Dermis microvascular lymphatic vessel endothelial cell (primary cell): ENCODE measurements around the gene HCN1. TPM values are rescaled to one million over a fixed set of nuclear protein-coding genes. Genes with fewer than 3 reads are reported as not detected.
"Not testable (repeated sequence)": the region's sequence is repeated elsewhere in the genome, so short reads cannot be mapped to it uniquely, and the experiment has no call there.

ENCODE experiments used
- DNase-seq, 2 donors: peaks; one replicate each; pipeline versions ENCODE4 v3.0.0 to v3.0.0-alpha.2; 2010; ENCODE audit warnings: low read depth in 2 of 2
- total RNA-seq: library from RNA; depleted of rRNA; stranded (reverse); fragments of >200 nt; gene quantifications from 2 replicates; pipeline ENCODE4 v1.2.1, GENCODE V29; 2014

HCN1 gene
- total RNA-seq, 1 donor from 2014 or later, result not detected

GRCh38 chr5:45437752-45438151 is 258.4 kb downstream of the HCN1 start:
- no peak for DNase-seq

DNA sequence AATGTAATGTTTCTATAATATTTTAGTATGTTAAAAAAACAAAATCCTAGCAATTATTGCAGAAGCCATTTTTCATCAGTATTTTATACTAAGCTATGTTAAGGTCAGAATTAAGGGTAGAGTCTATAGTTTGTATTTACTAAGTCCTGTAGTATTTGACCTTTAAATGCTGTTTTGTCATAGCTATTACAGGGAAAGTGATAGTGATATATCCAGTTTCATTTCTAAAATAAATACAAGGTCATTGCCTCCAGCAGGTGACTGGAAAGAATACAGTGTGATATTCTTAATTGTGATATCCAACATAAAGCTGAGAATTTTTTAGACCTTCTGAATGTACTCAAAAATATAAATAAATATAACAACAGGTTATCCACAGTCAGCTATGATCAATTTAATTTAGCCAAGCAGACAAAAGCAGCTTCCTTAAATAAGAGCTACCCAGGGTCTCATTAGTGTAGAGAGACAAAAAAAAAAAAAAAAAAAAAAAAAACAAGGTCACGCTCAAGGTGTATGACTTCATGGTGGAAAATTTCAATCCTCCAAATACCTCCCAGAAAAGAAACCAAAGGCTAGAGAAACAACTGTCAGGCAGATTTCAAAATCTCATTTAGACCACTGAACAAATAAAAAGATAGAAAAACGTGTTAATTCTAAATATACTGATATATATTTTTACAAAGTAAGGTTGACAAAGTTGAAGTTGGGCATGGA is 278.7 kb downstream of the HCN1 start:
- no peak for DNase-seq

DNA sequence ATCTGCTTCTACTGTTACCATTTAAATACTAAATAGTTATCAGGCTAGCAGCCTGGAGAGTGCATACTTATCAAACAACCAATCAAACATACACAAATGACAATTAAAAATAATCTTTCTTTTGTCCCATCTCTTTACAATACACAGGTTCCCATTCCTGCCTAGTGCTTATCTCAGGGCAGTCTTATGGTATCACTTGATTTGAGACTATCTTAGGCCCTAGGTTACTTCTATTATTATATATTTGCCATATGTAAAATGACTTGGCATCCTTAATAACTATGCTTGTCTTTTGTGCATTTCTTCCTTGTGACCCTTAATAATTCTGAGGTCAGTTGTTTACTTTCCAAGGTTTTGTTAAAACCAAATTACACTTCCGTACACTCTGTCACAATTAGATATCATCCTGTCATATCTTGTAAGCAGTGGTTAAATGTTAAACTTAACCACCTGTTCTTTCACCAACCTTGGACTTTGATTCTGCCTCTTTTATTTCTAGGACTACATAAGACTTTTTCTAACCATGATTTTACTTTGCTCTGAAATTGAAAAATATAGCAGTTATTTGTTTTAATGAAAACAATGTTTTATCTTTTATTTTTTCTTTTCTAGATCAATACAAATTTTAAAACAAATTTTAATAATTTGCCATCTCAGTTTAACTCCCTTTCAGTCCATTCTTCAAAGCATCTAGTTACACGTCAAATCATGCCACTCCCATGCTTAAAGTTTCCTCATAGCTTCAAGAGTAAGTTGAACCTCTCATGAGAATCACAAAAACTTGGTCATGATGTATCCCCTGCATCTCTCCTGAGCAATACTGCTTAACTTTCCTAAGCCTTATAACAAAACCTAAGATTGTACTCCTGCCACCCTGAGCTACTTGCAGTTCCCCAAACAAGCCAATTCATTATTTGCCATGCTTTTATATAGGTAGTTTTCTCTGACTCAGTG is 281.3 kb downstream of the HCN1 start:
- no peak for DNase-seq

GRCh38 chr5:45411971-45412612 is 284.1 kb downstream of the HCN1 start:
- DNase-seq, result no peak

DNA sequence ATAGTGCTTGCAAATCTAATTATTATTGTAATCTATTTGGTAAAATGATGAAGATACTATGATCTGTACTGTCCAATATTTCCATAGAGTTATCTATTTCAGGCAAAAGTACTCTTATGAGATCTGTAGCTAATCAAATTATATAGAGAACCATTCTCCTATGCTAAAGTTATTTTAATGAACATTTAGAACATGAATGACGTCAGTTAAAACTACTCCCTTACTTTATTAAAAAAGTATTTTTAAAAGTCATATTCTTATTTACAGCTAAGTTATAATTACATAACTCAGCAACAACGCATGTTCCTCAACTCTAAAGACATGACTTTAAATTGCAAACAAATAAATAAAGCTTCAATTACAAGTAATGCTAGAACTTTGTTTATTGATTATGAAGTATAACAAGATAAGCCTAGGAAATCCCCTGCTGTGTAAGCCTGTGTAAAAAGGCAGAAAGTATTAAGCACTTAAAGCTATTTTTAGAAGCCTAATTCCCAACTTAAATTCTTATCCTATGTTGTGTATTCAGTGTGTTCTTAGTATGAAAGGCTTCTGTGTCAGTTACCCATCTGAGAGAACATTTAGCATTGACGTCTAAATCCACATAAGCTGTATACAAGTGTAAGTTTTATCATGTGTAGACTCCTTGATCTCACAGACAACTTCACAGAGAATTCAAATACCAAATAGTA is 285.7 kb downstream of the HCN1 start:
- DNase-seq, result no peak

- no peak for DNase-seq
Measured at GRCh38 chr5:45408067-45408466, 288.1 kb downstream of the HCN1 start.

- DNase-seq, result no peak
Measured at GRCh38 chr5:45402804-45403455, 293.2 kb downstream of the HCN1 start.

- no peak for DNase-seq
Measured at GRCh38 chr5:45399041-45399440, 297.1 kb downstream of the HCN1 start.

- peak; percentile 71 to 87 for DNase-seq
Measured at GRCh38 chr5:45385321-45386058, 310.7 kb downstream of the HCN1 start.

GRCh38 chr5:45383985-45384384 is 312.2 kb downstream of the HCN1 start:
- DNase-seq, result peak in 1 of 2 donors; percentile 14

GRCh38 chr5:45382583-45382982 is 313.6 kb downstream of the HCN1 start:
- no peak for DNase-seq

DNA sequence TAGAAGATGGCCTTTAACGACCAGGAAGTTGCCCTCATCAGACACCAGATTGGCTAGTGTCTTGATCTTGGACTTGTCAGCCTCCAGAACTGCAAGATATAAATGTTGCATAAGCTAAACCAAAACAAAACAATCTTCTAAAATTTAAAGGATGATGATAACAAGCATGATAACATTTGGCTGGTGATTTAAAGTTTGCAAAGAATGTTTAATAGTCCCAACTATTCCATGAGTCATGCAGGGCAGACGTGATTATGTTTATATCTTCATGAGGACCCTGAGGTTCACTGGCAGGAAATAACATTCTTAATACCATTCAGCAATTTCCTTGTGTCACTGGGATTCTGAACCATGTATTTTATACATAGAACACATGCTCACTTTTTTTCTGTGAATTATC is 319.8 kb downstream of the HCN1 start:
- DNase-seq, result peak in 1 of 2 donors; percentile 56

DNA sequence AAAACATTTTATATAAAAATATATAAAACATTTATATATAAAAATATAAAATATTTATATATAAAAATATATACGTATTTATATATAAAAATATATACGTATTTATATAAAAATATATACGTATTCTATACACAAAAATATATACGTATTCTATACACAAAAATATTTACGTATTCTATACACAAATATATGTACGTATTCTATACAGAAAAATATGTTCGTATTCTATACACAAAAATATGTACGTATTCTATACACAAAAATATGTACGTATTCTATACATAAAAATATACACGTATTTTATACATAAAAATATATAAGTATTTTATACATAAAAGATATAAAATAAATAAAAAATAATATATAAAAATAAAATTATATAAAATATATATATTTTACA is 323.6 kb downstream of the HCN1 start:
- DNase-seq, result no peak

- DNase-seq, result not testable (repeated sequence)
Measured at GRCh38 chr5:45371423-45371822, 324.8 kb downstream of the HCN1 start.

- no peak for DNase-seq
Measured at GRCh38 chr5:45355189-45355992, 340.8 kb downstream of the HCN1 start.

DNA sequence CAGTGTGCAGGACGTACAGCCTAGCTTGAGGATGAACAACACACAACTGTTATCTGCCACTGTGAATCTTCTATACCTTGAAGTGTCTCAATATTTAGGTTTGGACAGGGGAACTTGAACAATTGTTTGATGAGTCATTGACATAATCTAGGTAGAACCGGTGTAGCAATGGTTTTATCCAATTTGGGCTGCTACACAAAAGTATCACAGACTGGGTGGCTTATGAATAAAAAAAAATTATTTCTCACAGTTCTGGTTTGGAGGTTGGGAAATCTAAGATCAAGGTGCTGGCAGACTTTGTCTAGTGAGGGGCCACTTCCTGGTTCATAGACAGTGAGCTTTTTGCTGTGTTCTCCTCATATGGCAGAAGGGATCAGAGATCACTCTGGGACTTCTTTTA is 359.7 kb downstream of the HCN1 start:
- no peak for DNase-seq

DNA sequence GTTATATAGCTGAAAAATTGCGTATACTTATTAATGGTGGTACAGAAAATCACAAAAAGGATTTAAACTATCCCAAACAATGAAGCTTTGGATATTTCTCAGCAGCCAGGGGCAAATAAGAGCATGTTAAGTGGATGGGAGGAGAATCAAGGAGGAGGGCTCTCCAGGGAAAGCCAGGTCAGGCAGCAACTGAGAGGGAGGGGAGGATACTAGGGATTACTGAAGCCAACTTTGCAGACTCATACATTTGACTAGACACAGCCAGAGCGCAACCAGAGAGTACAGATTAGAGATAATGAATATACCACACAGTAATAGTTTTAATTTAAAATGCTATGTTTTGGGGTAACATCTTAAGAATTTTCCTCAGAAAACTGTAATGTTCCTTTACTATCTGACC is 360.2 kb downstream of the HCN1 start:
- no peak for DNase-seq

GRCh38 chr5:45335346-45335745 is 360.8 kb downstream of the HCN1 start:
- DNase-seq, result no peak

- no peak for DNase-seq
Measured at GRCh38 chr5:45334939-45335338, 361.2 kb downstream of the HCN1 start.
